Endothelial cell (in vitro differentiated cells): ENCODE measurements around the gene SORCS3. TPM values are rescaled to one million over a fixed set of nuclear protein-coding genes. Genes with fewer than 3 reads are reported as not detected.

Source experiments
- DNase-seq: peaks from one replicate; pipeline ENCODE4 v3.0.0; 2021; ENCODE audit warnings: low spot score
- H3K27ac Mint-ChIP-seq: one replicate; pipeline ENCODE4 v1.8.0; 2021; ENCODE audit warnings: mixed read lengths, inconsistent platforms; ENCODE audit not compliant: unreplicated experiment
- H3K27me3 Mint-ChIP-seq: one replicate; pipeline ENCODE4 v1.8.0; 2021; ENCODE audit warnings: mild to moderate bottlenecking, moderate library complexity, mixed read lengths, inconsistent platforms; ENCODE audit not compliant: unreplicated experiment
- H3K36me3 Mint-ChIP-seq: one replicate; pipeline ENCODE4 v1.8.0; 2021; ENCODE audit warnings: mild to moderate bottlenecking, low read depth, mixed read lengths, inconsistent platforms; ENCODE audit not compliant: unreplicated experiment
- H3K4me1 Mint-ChIP-seq: one replicate; pipeline ENCODE4 v1.8.0; 2021; ENCODE audit warnings: mild to moderate bottlenecking, mixed read lengths, inconsistent platforms; ENCODE audit not compliant: unreplicated experiment
- H3K4me3 Mint-ChIP-seq: one replicate; pipeline ENCODE4 v1.8.0; 2021; ENCODE audit warnings: mild to moderate bottlenecking, mixed read lengths, inconsistent platforms; ENCODE audit not compliant: unreplicated experiment
- H3K9me3 Mint-ChIP-seq: one replicate; pipeline ENCODE4 v1.8.0; 2021; ENCODE audit warnings: mixed read lengths, inconsistent platforms; ENCODE audit not compliant: unreplicated experiment
- CTCF ChIP-seq: fragments of 200-600 bp; sonication (generic); IDR thresholded peaks from one replicate; pipeline ENCODE4 v1.5.0; 2021; ENCODE audit warnings: antibody characterized with exemption; ENCODE audit not compliant: unreplicated experiment
- total RNA-seq: library from RNA; stranded (reverse); fragmentation: NEBNext Ultra II Directional; extraction: Animal tissue kit (Norgen Biotek cat#: 25700); gene quantifications from one replicate; pipeline ENCODE4 v1.2.1, GENCODE V29; 2021; ENCODE audit not compliant: unreplicated experiment

Gene SORCS3
- total RNA-seq, 1 donor from 2014 or later = not detected

GRCh38 chr10:104980368-104980767 is 339.3 kb downstream of the SORCS3 start:
- DNase-seq = no peak
- Mint-ChIP-seq H3K4me3 (no peak overlapping the region), H3K4me1 (no peaks in the 10 kb centered on the region), H3K27ac (no peak overlapping the region), H3K9me3 (no peaks in the 10 kb centered on the region), H3K36me3 (no peaks in the 10 kb centered on the region), H3K27me3 (peaks cover 2% of the 10 kb centered on the region)
- no peak for TF ChIP-seq CTCF

- TF ChIP-seq CTCF = no peak
- Mint-ChIP-seq H3K9me3 (peaks cover 4% of the 10 kb centered on the region), H3K4me1 (no peaks in the 10 kb centered on the region), H3K4me3 (no peak overlapping the region), H3K36me3 (no peaks in the 10 kb centered on the region), H3K27ac (no peak overlapping the region), H3K27me3 (peaks cover 2% of the 10 kb centered on the region)
- no peak for DNase-seq
Measured at GRCh38 chr10:104981995-104982394, 340.9 kb downstream of the SORCS3 start.

GRCh38 chr10:104988686-104989085 is 347.6 kb downstream of the SORCS3 start:
- no peak overlapping the region for H3K4me3 Mint-ChIP-seq
- H3K4me1 Mint-ChIP-seq = no peaks in the 10 kb centered on the region
- H3K36me3 Mint-ChIP-seq = no peaks in the 10 kb centered on the region
- peaks cover 4% of the 10 kb centered on the region for H3K9me3 Mint-ChIP-seq
- no peak overlapping the region for H3K27ac Mint-ChIP-seq
- no peak for DNase-seq
- no peaks in the 10 kb centered on the region for H3K27me3 Mint-ChIP-seq
- no peak for TF ChIP-seq CTCF

- TF ChIP-seq CTCF = no peak
- no peak overlapping the region for H3K27ac Mint-ChIP-seq
- H3K36me3 Mint-ChIP-seq = no peaks in the 10 kb centered on the region
Measured at GRCh38 chr10:104989880-104990279, 348.8 kb downstream of the SORCS3 start.

GRCh38 chr10:104993085-104993484 is 352.0 kb downstream of the SORCS3 start:
- no peak for TF ChIP-seq CTCF
- Mint-ChIP-seq H3K4me3 (no peak overlapping the region), H3K9me3 (no peaks in the 10 kb centered on the region), H3K4me1 (no peaks in the 10 kb centered on the region), H3K36me3 (no peaks in the 10 kb centered on the region), H3K27ac (no peak overlapping the region), H3K27me3 (no peaks in the 10 kb centered on the region)
- DNase-seq = no peak

More at GRCh38 chr10:104989880-104990279, 348.8 kb downstream of the SORCS3 start:
- peaks cover 4% of the 10 kb centered on the region for H3K9me3 Mint-ChIP-seq
- no peak for DNase-seq
- H3K4me3 Mint-ChIP-seq = no peak overlapping the region
- H3K4me1 Mint-ChIP-seq = no peaks in the 10 kb centered on the region
- no peaks in the 10 kb centered on the region for H3K27me3 Mint-ChIP-seq
